Gastrocnemius medialis (tissue), 4 donors: ENCODE data around the gene SECISBP2. TPM values are rescaled to one million over a fixed set of nuclear protein-coding genes. Genes with fewer than 3 reads are reported as not detected.
"Not testable (repeated sequence)": the region's sequence is repeated elsewhere in the genome, so short reads cannot be mapped to it uniquely, and the experiment has no call there.

Experiments
- ATAC-seq, 2 donors: fragments of 150-250 bp; one replicate each; pipeline ENCODE4 v1.9.1; 2016
- DNase-seq, 2 donors: peaks; one replicate each; pipeline ENCODE4 v3.0.0-alpha.2; 2019
- H3K27ac ChIP-seq, 4 donors: fragments of 200-600 bp; sonication (generic); 1 replicate in 1 of 4; 2 replicates in 3 of 4; pipeline ENCODE4 v1.5.1; 2016 to 2018; ENCODE audit warnings: mild to moderate bottlenecking in 2 of 4, moderate library complexity in 1 of 4
- H3K27me3 ChIP-seq, 3 donors: fragments of 200-600 bp; sonication (generic) in 2 of 3; 1 replicate in 1 of 3; 2 replicates in 2 of 3; pipeline versions ENCODE4 v1.5.1 to v1.6.0; 2016 to 2019; ENCODE audit warnings: mild to moderate bottlenecking in 1 of 3, moderate library complexity in 1 of 3
- H3K36me3 ChIP-seq, 2 donors: fragments of 200-600 bp; sonication (generic) in 1 of 2; one replicate each; pipeline ENCODE4 v1.5.1; 2017 to 2018
- H3K4me1 ChIP-seq, 2 donors: fragments of 200-600 bp; sonication (generic) in 1 of 2; one replicate each; pipeline ENCODE4 v1.5.1; 2016 to 2017; ENCODE audit warnings: mild to moderate bottlenecking in 2 of 2
- H3K4me3 ChIP-seq, 4 donors: fragments of 200-600 bp; sonication (generic) in 3 of 4; 1 replicate in 1 of 4; 2 replicates in 3 of 4; pipeline ENCODE4 v1.5.1; 2016 to 2019; ENCODE audit warnings: mild to moderate bottlenecking in 2 of 4
- H3K9me3 ChIP-seq, 3 donors: fragments of 200-600 bp; sonication (generic) in 2 of 3; 1 replicate in 1 of 3; 2 replicates in 2 of 3; pipeline ENCODE4 v1.5.1; 2016 to 2019
- POLR2A ChIP-seq, 2 donors: fragments of 450-650 bp; IDR thresholded peaks; one replicate each; pipeline ENCODE4 v1.6.1; 2017; ENCODE audit warnings: antibody characterized with exemption in 2 of 2, mild to moderate bottlenecking in 2 of 2, moderate library complexity in 2 of 2
- in situ Hi-C, 4 donors: fragments of 200-750 bp; cut with MboI; loops; one replicate each; pipeline versions ENCODE4 v1.15.0 to v1.8.0; 2017; ENCODE audit warnings: low sequenced_read_pairs in 4 of 4
- intact Hi-C: fragments of 100-400 bp; cut with DNase I; formaldehyde crosslinking; loops from one replicate; pipeline ENCODE4 v1.15.1; 2023; ENCODE audit warnings: low total_unique reads
- total RNA-seq, 4 donors: library from RNA; depleted of rRNA; stranded (reverse); fragments of >200 nt; gene quantifications; one replicate each; pipeline versions ENCODE4 v1.1.0 to v1.2.3, GENCODE V29; 2016
- TF ChIP-seq, protein P1 (sequence below), 5 experiments: fragments of 450-650 bp in 3 of 5; fragments of 200-600 bp in 2 of 5; sonication (generic) in 2 of 5; IDR thresholded peaks in 4 of 5; conservative IDR thresholded peaks in 1 of 5; 1 replicate in 4 of 5; 2 replicates in 1 of 5; pipeline ENCODE4 v1.5.1; 2016 to 2019; ENCODE audit warnings: antibody characterized with exemption in 5 of 5, mild to moderate bottlenecking in 3 of 5, moderate library complexity in 3 of 5

The SECISBP2 gene
- total RNA-seq, 4 donors from 2014 or later = 40.2 to 70.8 (median 54.9) TPM

DNA sequence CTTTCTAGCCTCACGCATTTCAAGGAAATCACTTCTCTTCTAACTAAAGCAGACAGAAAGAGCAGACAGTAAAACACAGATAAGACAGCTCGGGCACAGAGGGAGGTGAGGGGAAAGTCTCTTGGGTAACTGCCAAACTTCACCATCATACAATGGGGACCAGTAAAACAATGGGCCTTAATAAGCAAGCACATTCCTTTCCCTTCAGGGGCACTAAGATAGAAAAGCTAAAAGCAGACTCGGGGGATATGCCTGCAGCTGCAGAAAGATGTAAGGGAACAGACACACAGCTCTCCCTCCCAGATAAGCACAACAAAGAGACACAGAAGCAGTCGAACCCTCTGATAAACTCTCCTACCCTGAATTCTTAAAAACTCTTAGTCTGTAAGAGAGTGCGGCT is 22.9 kb upstream of the SECISBP2 start:
- in situ Hi-C loops (loop anchor here in 1 of 4 donors (25.0 kb wide), 1 partner anchor 733 kb away; no protein-coding TSS in a partner anchor), intact Hi-C loops (no loop called here)
- Histone ChIP-seq H3K4me1 (no peaks in the 10 kb centered on the region), H3K9me3 (no peaks in the 10 kb centered on the region), H3K4me3 (no peak overlapping the region), H3K27ac (no peak overlapping the region), H3K36me3 (no peaks in the 10 kb centered on the region), H3K27me3 (no peaks in the 10 kb centered on the region)
- ATAC-seq (no peak), DNase-seq (no peak)
- TF ChIP-seq, protein P1, sequence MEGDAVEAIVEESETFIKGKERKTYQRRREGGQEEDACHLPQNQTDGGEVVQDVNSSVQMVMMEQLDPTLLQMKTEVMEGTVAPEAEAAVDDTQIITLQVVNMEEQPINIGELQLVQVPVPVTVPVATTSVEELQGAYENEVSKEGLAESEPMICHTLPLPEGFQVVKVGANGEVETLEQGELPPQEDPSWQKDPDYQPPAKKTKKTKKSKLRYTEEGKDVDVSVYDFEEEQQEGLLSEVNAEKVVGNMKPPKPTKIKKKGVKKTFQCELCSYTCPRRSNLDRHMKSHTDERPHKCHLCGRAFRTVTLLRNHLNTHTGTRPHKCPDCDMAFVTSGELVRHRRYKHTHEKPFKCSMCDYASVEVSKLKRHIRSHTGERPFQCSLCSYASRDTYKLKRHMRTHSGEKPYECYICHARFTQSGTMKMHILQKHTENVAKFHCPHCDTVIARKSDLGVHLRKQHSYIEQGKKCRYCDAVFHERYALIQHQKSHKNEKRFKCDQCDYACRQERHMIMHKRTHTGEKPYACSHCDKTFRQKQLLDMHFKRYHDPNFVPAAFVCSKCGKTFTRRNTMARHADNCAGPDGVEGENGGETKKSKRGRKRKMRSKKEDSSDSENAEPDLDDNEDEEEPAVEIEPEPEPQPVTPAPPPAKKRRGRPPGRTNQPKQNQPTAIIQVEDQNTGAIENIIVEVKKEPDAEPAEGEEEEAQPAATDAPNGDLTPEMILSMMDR (IDR thresholded peaks at IDR 0.05 in 4 of 5, conservative IDR thresholded peaks at IDR 0.05 in 1 of 5) = no peak
- no peak for TF ChIP-seq POLR2A (IDR thresholded peaks at IDR 0.05)

DNA sequence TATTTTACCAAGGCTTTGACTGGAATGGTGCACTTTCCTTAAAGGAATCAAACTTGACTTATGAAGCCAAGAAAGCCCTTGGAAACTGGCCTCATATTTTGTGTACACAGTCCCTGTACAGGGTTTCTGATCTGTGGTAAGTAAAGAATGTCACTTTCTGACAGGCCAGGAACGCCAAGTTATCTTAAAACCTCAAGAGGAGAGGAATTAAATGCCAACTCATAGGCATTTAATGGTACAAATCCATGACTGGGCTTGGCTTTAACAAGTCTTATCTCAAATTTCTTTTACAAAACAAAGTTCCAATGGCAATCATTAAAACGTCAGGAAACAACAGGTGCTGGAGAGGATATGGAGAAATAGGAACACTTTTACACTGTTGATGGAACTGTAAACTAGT is 16.3 kb upstream of the SECISBP2 start:
- H3K4me3 ChIP-seq, DNase-seq, ATAC-seq, H3K27ac ChIP-seq, intact Hi-C loops, H3K36me3 ChIP-seq, H3K9me3 ChIP-seq, H3K27me3 ChIP-seq: not testable (repeated sequence)
- in situ Hi-C loops = loop anchor here in 1 of 4 donors (25.0 kb wide), 1 partner anchor 810 kb away; no protein-coding TSS in a partner anchor
- peaks cover 0 to 13% of the 10 kb centered on the region in 2 donors for H3K4me1 ChIP-seq

DNA sequence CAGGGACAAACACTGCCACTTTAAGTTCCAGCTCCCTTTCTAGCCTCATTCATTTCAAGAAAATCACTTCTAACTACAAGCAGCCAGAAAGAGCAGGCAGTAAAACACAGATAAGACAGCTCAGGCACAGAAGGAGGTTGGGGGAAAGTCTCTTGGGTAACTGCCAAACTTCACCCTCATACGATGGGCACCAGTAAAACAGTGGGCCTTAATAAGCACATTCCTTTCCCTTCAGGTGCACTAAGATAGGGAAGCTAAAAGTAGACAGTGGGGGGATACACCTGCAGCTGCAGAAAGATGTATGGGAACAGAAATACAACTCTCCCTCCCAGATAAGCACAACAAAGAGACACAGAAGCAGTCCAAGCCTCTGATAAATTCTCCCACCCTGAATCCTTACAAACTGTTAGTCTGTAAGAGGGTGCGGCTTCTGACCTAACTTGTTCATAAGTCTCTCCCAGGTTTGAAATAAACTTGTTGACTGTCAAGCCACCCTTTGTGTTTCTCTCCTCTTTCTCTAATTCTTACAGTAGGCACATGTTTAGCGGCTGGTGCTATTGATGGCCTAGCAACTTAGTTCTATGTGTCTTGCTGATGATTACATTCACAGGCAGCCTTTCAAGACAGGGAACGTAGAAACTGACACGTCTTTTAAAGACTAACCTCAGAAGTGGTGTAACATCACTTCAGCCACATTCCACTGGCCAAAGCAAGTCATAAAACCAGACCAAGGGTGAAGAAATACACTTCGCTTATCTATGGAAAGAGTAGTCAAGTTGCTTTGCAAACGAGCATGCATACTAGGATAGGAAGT is 14.1 kb upstream of the SECISBP2 start:
- in situ Hi-C loops (loop anchor here in 1 of 4 donors (25.0 kb wide), 1 partner anchor 808 kb away; no protein-coding TSS in a partner anchor), intact Hi-C loops (no loop called here)
- Histone ChIP-seq H3K4me1 (peaks cover 4 to 17% of the 10 kb centered on the region in 2 donors), H3K36me3 (no peaks in the 10 kb centered on the region), H3K27ac (no peak overlapping the region), H3K9me3 (no peaks in the 10 kb centered on the region), H3K27me3 (no peaks in the 10 kb centered on the region), H3K4me3 (no peak overlapping the region)
- no peak for TF ChIP-seq POLR2A (IDR thresholded peaks at IDR 0.05)
- TF ChIP-seq, protein P1 (IDR thresholded peaks at IDR 0.05 in 4 of 5, conservative IDR thresholded peaks at IDR 0.05 in 1 of 5) = no peak
- DNase-seq = no peak
- no peak for ATAC-seq

DNA sequence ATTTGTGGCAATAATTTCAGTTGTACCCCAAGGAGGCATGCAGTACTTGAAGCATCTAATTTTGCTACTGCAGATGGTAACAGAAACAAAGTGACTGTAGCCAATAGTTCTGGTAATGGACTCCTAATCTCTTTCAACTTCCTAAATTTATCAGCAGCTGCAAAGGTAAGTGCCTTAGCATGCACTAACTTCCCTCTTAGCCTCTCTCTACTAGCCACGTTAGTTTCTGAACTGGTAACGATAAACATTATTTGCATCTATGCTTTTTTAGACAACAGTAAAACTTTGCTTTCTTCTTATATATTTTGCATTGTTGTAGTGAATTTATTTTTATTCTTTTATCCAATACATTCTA is 13.5 kb upstream of the SECISBP2 start:
- no peaks in the 10 kb centered on the region for H3K9me3 ChIP-seq
- no peak for DNase-seq
- H3K27ac ChIP-seq = no peak overlapping the region
- no peaks in the 10 kb centered on the region for H3K27me3 ChIP-seq
- TF ChIP-seq, protein P1 (IDR thresholded peaks at IDR 0.05 in 4 of 5, conservative IDR thresholded peaks at IDR 0.05 in 1 of 5) = no peak
- TF ChIP-seq POLR2A (IDR thresholded peaks at IDR 0.05) = no peak
- ATAC-seq = no peak
- no peak overlapping the region for H3K4me3 ChIP-seq
- intact Hi-C loops = no loop called here
- H3K36me3 ChIP-seq = no peaks in the 10 kb centered on the region
- peaks cover 9 to 23% of the 10 kb centered on the region in 2 donors for H3K4me1 ChIP-seq
- in situ Hi-C loops = loop anchor here in 1 of 4 donors (25.0 kb wide), 1 partner anchor 807 kb away; no protein-coding TSS in a partner anchor

DNA sequence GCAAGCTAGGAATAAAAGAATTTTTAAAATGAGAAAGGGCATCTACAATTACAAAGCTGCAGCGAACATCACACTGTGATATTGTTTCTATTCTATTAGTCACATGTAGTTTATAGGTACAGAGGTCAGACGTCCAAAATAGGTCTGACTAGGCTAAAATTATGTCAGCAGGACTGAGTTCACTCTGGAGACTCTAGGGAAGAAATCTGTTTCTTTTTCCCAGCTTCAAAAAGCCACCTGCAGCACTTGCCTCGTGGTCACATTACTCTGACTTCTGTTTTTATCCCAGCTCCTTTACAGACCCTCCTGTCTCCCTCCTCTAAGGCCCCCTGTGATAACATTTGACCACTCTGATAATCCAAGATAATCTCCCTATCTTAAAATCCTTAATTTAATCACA is 12.4 kb upstream of the SECISBP2 start:
- H3K36me3 ChIP-seq = no peaks in the 10 kb centered on the region
- ATAC-seq (peak in 1 of 2 donors; percentile 45), DNase-seq (no peak)
- peak in 1 of 2 donors; percentile 43 for TF ChIP-seq POLR2A (IDR thresholded peaks at IDR 0.05)
- TF ChIP-seq, protein P1 (IDR thresholded peaks at IDR 0.05 in 4 of 5, conservative IDR thresholded peaks at IDR 0.05 in 1 of 5) = no peak
- no peaks in the 10 kb centered on the region for H3K27me3 ChIP-seq
- intact Hi-C loops (no loop called here), in situ Hi-C loops (loop anchor here in 1 of 4 donors (25.0 kb wide), 1 partner anchor 806 kb away; no protein-coding TSS in a partner anchor)
- no peaks in the 10 kb centered on the region for H3K9me3 ChIP-seq
- no peak overlapping the region for H3K4me3 ChIP-seq
- H3K27ac ChIP-seq = peak overlapping the region; percentile 45 to 80 (median 77)
- H3K4me1 ChIP-seq = peaks cover 13 to 25% of the 10 kb centered on the region in 2 donors
